Activated T-helper 2 cell treated with anti-CD3 and anti-CD28 coated beads, Interferon-gamma antibody, Interleukin-2, Interleukin-4, amounts not matched to agents 10 μg/mL and 5 μg/mL and 100 μg/mL, durations not matched to agents 14 hours and 24 hours and 36 hours (primary cell): ENCODE measurements around the gene MORC1. TPM values are rescaled to one million over a fixed set of nuclear protein-coding genes. Genes with fewer than 3 reads are reported as not detected.

Source experiments
- DNase-seq: peaks from one replicate; pipeline ENCODE4 v3.0.0; 2021; ENCODE audit warnings: low spot score
- H3K27ac Mint-ChIP-seq: one replicate; pipeline ENCODE4 v1.8.0; 2021; ENCODE audit warnings: mixed read lengths
- H3K27me3 Mint-ChIP-seq: one replicate; pipeline ENCODE4 v1.8.0; 2021; ENCODE audit warnings: low read depth, mixed read lengths
- H3K36me3 Mint-ChIP-seq: one replicate; pipeline ENCODE4 v1.8.0; 2021; ENCODE audit warnings: low read depth, mixed read lengths
- H3K4me1 Mint-ChIP-seq: one replicate; pipeline ENCODE4 v1.8.0; 2021; ENCODE audit warnings: low read depth, mixed read lengths
- H3K4me3 Mint-ChIP-seq: one replicate; pipeline ENCODE4 v1.8.0; 2021; ENCODE audit warnings: low read depth, mild to moderate bottlenecking, moderate library complexity, mixed read lengths
- H3K9me3 Mint-ChIP-seq: one replicate; pipeline ENCODE4 v1.8.0; 2021; ENCODE audit warnings: mixed read lengths
- intact Hi-C: fragments of 100-400 bp; cut with micrococcal nuclease; formaldehyde crosslinking; loops from one replicate; pipeline ENCODE4 v1.15.1; 2023
- total RNA-seq: library from RNA; stranded (reverse); gene quantifications from 2 replicates; pipeline ENCODE4 v1.2.3, GENCODE V29; 2022

The MORC1 gene
- total RNA-seq, 1 donor from 2014 or later = not detected

- no peak for DNase-seq
- H3K36me3 Mint-ChIP-seq = no peaks in the 10 kb centered on the region
- H3K4me1 Mint-ChIP-seq = no peaks in the 10 kb centered on the region
- no peak overlapping the region for H3K4me3 Mint-ChIP-seq
- H3K27ac Mint-ChIP-seq = no peak overlapping the region
- H3K9me3 Mint-ChIP-seq = no peaks in the 10 kb centered on the region
- intact Hi-C loops = no loop called here
- H3K27me3 Mint-ChIP-seq = no peaks in the 10 kb centered on the region
Observed at GRCh38 chr3:109047366-109047765, 70.6 kb downstream of the MORC1 start.

- Mint-ChIP-seq H3K4me3 (no peak overlapping the region), H3K9me3 (no peaks in the 10 kb centered on the region), H3K27me3 (no peaks in the 10 kb centered on the region), H3K4me1 (no peaks in the 10 kb centered on the region), H3K27ac (no peak overlapping the region), H3K36me3 (no peaks in the 10 kb centered on the region)
- intact Hi-C loops = no loop called here
- no peak for DNase-seq
Observed at GRCh38 chr3:109045271-109046040, 72.5 kb downstream of the MORC1 start.

GRCh38 chr3:109035082-109035481 is 82.9 kb downstream of the MORC1 start:
- Mint-ChIP-seq H3K4me1 (no peaks in the 10 kb centered on the region), H3K27ac (no peak overlapping the region), H3K36me3 (no peaks in the 10 kb centered on the region), H3K27me3 (peaks cover 5% of the 10 kb centered on the region), H3K9me3 (no peaks in the 10 kb centered on the region), H3K4me3 (no peak overlapping the region)
- intact Hi-C loops = no loop called here
- DNase-seq = no peak

- Mint-ChIP-seq H3K4me1 (no peaks in the 10 kb centered on the region), H3K9me3 (no peaks in the 10 kb centered on the region), H3K36me3 (no peaks in the 10 kb centered on the region), H3K27me3 (peaks cover 6% of the 10 kb centered on the region), H3K4me3 (no peak overlapping the region), H3K27ac (no peak overlapping the region)
- no peak for DNase-seq
- intact Hi-C loops = no loop called here
Observed at GRCh38 chr3:109033000-109033660, 84.8 kb downstream of the MORC1 start.

GRCh38 chr3:109028753-109029152 is 89.2 kb downstream of the MORC1 start:
- H3K27me3 Mint-ChIP-seq = peaks cover 4% of the 10 kb centered on the region
- no peaks in the 10 kb centered on the region for H3K9me3 Mint-ChIP-seq
- H3K36me3 Mint-ChIP-seq = no peaks in the 10 kb centered on the region
- no peaks in the 10 kb centered on the region for H3K4me1 Mint-ChIP-seq
- intact Hi-C loops = no loop called here
- no peak overlapping the region for H3K27ac Mint-ChIP-seq
- no peak for DNase-seq
- H3K4me3 Mint-ChIP-seq = no peak overlapping the region

GRCh38 chr3:109026821-109027220 is 91.1 kb downstream of the MORC1 start:
- peaks cover 4% of the 10 kb centered on the region for H3K27me3 Mint-ChIP-seq
- H3K36me3 Mint-ChIP-seq = no peaks in the 10 kb centered on the region
- H3K27ac Mint-ChIP-seq = no peak overlapping the region
- no peaks in the 10 kb centered on the region for H3K4me1 Mint-ChIP-seq
- intact Hi-C loops = no loop called here
- no peak for DNase-seq
- no peaks in the 10 kb centered on the region for H3K9me3 Mint-ChIP-seq
- H3K4me3 Mint-ChIP-seq = no peak overlapping the region

GRCh38 chr3:109025896-109026295 is 92.0 kb downstream of the MORC1 start:
- intact Hi-C loops = loop anchor here (2.0 kb wide), 1 partner anchor 57 kb away; no protein-coding TSS in a partner anchor
- Mint-ChIP-seq H3K27me3 (peaks cover 4% of the 10 kb centered on the region), H3K4me1 (no peaks in the 10 kb centered on the region), H3K4me3 (no peak overlapping the region), H3K9me3 (no peaks in the 10 kb centered on the region), H3K27ac (no peak overlapping the region), H3K36me3 (no peaks in the 10 kb centered on the region)
- DNase-seq = no peak

- intact Hi-C loops = loop anchor here (2.0 kb wide), 1 partner anchor 59 kb away; no protein-coding TSS in a partner anchor
Observed at GRCh38 chr3:109023656-109024254, 94.2 kb downstream of the MORC1 start.

GRCh38 chr3:109023167-109023566 is 94.8 kb downstream of the MORC1 start:
- Mint-ChIP-seq H3K27ac (no peak overlapping the region), H3K4me3 (no peak overlapping the region), H3K36me3 (no peaks in the 10 kb centered on the region), H3K27me3 (peaks cover 2% of the 10 kb centered on the region), H3K9me3 (no peaks in the 10 kb centered on the region), H3K4me1 (no peaks in the 10 kb centered on the region)
- no peak for DNase-seq
- intact Hi-C loops = no loop called here

More at GRCh38 chr3:109023656-109024254, 94.2 kb downstream of the MORC1 start:
- H3K27ac Mint-ChIP-seq = no peak overlapping the region
- H3K4me1 Mint-ChIP-seq = no peaks in the 10 kb centered on the region
- H3K36me3 Mint-ChIP-seq = no peaks in the 10 kb centered on the region
- no peak for DNase-seq
- no peak overlapping the region for H3K4me3 Mint-ChIP-seq
- H3K27me3 Mint-ChIP-seq = peaks cover 4% of the 10 kb centered on the region
- H3K9me3 Mint-ChIP-seq = no peaks in the 10 kb centered on the region

GRCh38 chr3:109021556-109021955 is 96.4 kb downstream of the MORC1 start:
- no peak overlapping the region for H3K4me3 Mint-ChIP-seq
- H3K27ac Mint-ChIP-seq = no peak overlapping the region
- no peak for DNase-seq
- H3K4me1 Mint-ChIP-seq = no peaks in the 10 kb centered on the region
- intact Hi-C loops = no loop called here
- no peaks in the 10 kb centered on the region for H3K9me3 Mint-ChIP-seq
- no peaks in the 10 kb centered on the region for H3K36me3 Mint-ChIP-seq
- H3K27me3 Mint-ChIP-seq = peaks cover 2% of the 10 kb centered on the region

- intact Hi-C loops = no loop called here
- Mint-ChIP-seq H3K4me3 (no peak overlapping the region), H3K36me3 (no peaks in the 10 kb centered on the region), H3K9me3 (no peaks in the 10 kb centered on the region), H3K27ac (no peak overlapping the region), H3K27me3 (peaks cover 3% of the 10 kb centered on the region), H3K4me1 (no peaks in the 10 kb centered on the region)
- DNase-seq = no peak
Observed at GRCh38 chr3:109018828-109019227, 99.1 kb downstream of the MORC1 start.

- peaks cover 7% of the 10 kb centered on the region for H3K27me3 Mint-ChIP-seq
- DNase-seq = no peak
Observed at GRCh38 chr3:109005443-109005842, 112.5 kb downstream of the MORC1 start.

GRCh38 chr3:108998436-108998835 is 119.5 kb downstream of the MORC1 start:
- Mint-ChIP-seq H3K36me3 (no peaks in the 10 kb centered on the region), H3K27me3 (peaks cover 2% of the 10 kb centered on the region), H3K9me3 (no peaks in the 10 kb centered on the region), H3K4me1 (no peaks in the 10 kb centered on the region), H3K4me3 (no peak overlapping the region), H3K27ac (no peak overlapping the region)
- no peak for DNase-seq
- intact Hi-C loops = no loop called here

More at GRCh38 chr3:109005443-109005842, 112.5 kb downstream of the MORC1 start:
- H3K36me3 Mint-ChIP-seq = no peaks in the 10 kb centered on the region
- intact Hi-C loops = no loop called here
- no peaks in the 10 kb centered on the region for H3K9me3 Mint-ChIP-seq
- H3K4me1 Mint-ChIP-seq = no peaks in the 10 kb centered on the region
- H3K27ac Mint-ChIP-seq = no peak overlapping the region
- no peak overlapping the region for H3K4me3 Mint-ChIP-seq
